A673 (cell line): ENCODE results near the gene SCAMP3. TPM values are rescaled to one million over a fixed set of nuclear protein-coding genes. Genes with fewer than 3 reads are reported as not detected.
"Not testable (repeated sequence)": the region's sequence is repeated elsewhere in the genome, so short reads cannot be mapped to it uniquely, and the experiment has no call there.

Experiments used
- BruUV-seq: library from RNA; stranded (reverse); fragments of 400-500 nt; replicated peaks from 2 replicates; lab custom pipeline; 2021; lab: Mats Ljungman, UMichigan
- CTCF ChIA-PET: fragments of 300-600 bp; sonication (Branson Sonifier 250); formaldehyde crosslinking; loops from one replicate; lab custom pipeline; 2022; ENCODE audit warnings: antibody characterized with exemption; lab: Charles Lee
- POLR2A ChIA-PET: fragments of 300-600 bp; sonication (Branson Sonifier 250); formaldehyde crosslinking; loops from one replicate; lab custom pipeline; 2022; ENCODE audit warnings: antibody characterized with exemption; ENCODE audit not compliant: low non-redundant PET; lab: Charles Lee
- DNase-seq: peaks from one replicate; pipeline ENCODE4 v3.0.0-alpha.2; 2015; ENCODE audit warnings: low spot score
- H3K27ac ChIP-seq: fragments of 200-600 bp; sonication (generic); 2 replicates; pipeline ENCODE4 v1.5.1; 2016; ENCODE audit warnings: mixed run types, low read depth, mild to moderate bottlenecking, mixed read lengths, antibody characterized with exemption, low read length; ENCODE audit not compliant: poor library complexity, severe bottlenecking
- H3K27me3 ChIP-seq: fragments of 200-600 bp; sonication (generic); replicated peaks from 2 replicates; pipeline ENCODE4 v1.6.1; 2017; ENCODE audit warnings: mixed run types, low read depth, mild to moderate bottlenecking, mixed read lengths, antibody characterized with exemption, low read length; ENCODE audit not compliant: insufficient read depth, poor library complexity
- H3K36me3 ChIP-seq: fragments of 200-600 bp; sonication (generic); 2 replicates; pipeline ENCODE4 v1.6.1; 2016; ENCODE audit warnings: mixed run types, mild to moderate bottlenecking, mixed read lengths, antibody characterized with exemption, low read length; ENCODE audit not compliant: insufficient read depth, poor library complexity, severe bottlenecking
- H3K4me1 ChIP-seq: fragments of 200-600 bp; sonication (generic); 2 replicates; pipeline ENCODE4 v1.6.1; 2017; ENCODE audit warnings: mixed run types, mild to moderate bottlenecking, mixed read lengths, antibody characterized with exemption, low read length; ENCODE audit not compliant: insufficient read depth, poor library complexity, severe bottlenecking
- H3K4me3 ChIP-seq: fragments of 200-600 bp; sonication (generic); 2 replicates; pipeline ENCODE4 v1.5.1; 2016; ENCODE audit warnings: low read depth, mixed run types, mild to moderate bottlenecking, mixed read lengths, low read length; ENCODE audit not compliant: poor library complexity, severe bottlenecking
- H3K9me3 ChIP-seq: fragments of 200-600 bp; sonication (generic); 2 replicates; pipeline ENCODE4 v1.6.1; 2016; ENCODE audit warnings: mixed run types, low read depth, mild to moderate bottlenecking, mixed read lengths, antibody characterized with exemption, low read length; ENCODE audit not compliant: poor library complexity, severe bottlenecking
- EZH2 ChIP-seq: fragments of 200-600 bp; sonication (generic); IDR thresholded peaks from 2 replicates; pipeline ENCODE4 v1.6.1; 2017; ENCODE audit warnings: borderline replicate concordance, low read depth, mild to moderate bottlenecking, mixed read lengths, antibody characterized with exemption, low read length; ENCODE audit not compliant: poor library complexity, severe bottlenecking
- intact Hi-C: fragments of 100-400 bp; cut with micrococcal nuclease; formaldehyde crosslinking; loops from one replicate; pipeline ENCODE4 v1.10.0; 2022; ENCODE audit not compliant: unreplicated experiment
- total RNA-seq: library from RNA; stranded (reverse); gene quantifications from 2 replicates; pipeline ENCODE4 v1.2.3, GENCODE V29; 2021
- TF ChIP-seq, protein P1 (sequence below): fragments of 300-800, 200-600 bp; sonication (generic); conservative IDR thresholded peaks from 2 replicates; pipeline ENCODE4 v1.5.1; 2017; ENCODE audit warnings: low read depth, mild to moderate bottlenecking, antibody characterized with exemption, low read length, moderate library complexity, mixed read lengths

The SCAMP3 gene
- total RNA-seq, 1 experiment from 2014 or later: 115 TPM

GRCh38 chr1:155218854-155219591 lies 43.1 kb downstream of the SCAMP3 start:
- peak; percentile 83 for DNase-seq
- CTCF ChIA-PET: no interaction called here
- Histone ChIP-seq H3K27ac (no peak overlapping the region), H3K36me3 (no peaks in the 10 kb centered on the region), H3K4me3 (no peak overlapping the region), H3K27me3 (no peaks in the 10 kb centered on the region), H3K4me1 (peaks cover 6% of the 10 kb centered on the region), H3K9me3 (no peaks in the 10 kb centered on the region)
- intact Hi-C loops: no loop called here
- POLR2A ChIA-PET: no interaction called here
- TF ChIP-seq, protein P1, sequence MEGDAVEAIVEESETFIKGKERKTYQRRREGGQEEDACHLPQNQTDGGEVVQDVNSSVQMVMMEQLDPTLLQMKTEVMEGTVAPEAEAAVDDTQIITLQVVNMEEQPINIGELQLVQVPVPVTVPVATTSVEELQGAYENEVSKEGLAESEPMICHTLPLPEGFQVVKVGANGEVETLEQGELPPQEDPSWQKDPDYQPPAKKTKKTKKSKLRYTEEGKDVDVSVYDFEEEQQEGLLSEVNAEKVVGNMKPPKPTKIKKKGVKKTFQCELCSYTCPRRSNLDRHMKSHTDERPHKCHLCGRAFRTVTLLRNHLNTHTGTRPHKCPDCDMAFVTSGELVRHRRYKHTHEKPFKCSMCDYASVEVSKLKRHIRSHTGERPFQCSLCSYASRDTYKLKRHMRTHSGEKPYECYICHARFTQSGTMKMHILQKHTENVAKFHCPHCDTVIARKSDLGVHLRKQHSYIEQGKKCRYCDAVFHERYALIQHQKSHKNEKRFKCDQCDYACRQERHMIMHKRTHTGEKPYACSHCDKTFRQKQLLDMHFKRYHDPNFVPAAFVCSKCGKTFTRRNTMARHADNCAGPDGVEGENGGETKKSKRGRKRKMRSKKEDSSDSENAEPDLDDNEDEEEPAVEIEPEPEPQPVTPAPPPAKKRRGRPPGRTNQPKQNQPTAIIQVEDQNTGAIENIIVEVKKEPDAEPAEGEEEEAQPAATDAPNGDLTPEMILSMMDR: no peak
- no peak for TF ChIP-seq EZH2
- BruUV-seq: no TSS peak

GRCh38 chr1:155214702-155215101 lies 47.5 kb downstream of the SCAMP3 start:
- H3K4me3 ChIP-seq, H3K4me1 ChIP-seq, H3K9me3 ChIP-seq, H3K36me3 ChIP-seq, H3K27me3 ChIP-seq, H3K27ac ChIP-seq, DNase-seq, BruUV-seq, intact Hi-C loops, POLR2A ChIA-PET, CTCF ChIA-PET: not testable (repeated sequence)

- H3K4me1 ChIP-seq: peaks cover 15% of the 10 kb centered on the region
- POLR2A ChIA-PET, H3K36me3 ChIP-seq, H3K4me3 ChIP-seq, H3K27ac ChIP-seq, BruUV-seq, H3K27me3 ChIP-seq, H3K9me3 ChIP-seq, intact Hi-C loops, CTCF ChIA-PET, DNase-seq: not testable (repeated sequence)
These were observed 50.1 kb downstream of the SCAMP3 start for GRCh38 chr1:155212051-155212440.

DNA sequence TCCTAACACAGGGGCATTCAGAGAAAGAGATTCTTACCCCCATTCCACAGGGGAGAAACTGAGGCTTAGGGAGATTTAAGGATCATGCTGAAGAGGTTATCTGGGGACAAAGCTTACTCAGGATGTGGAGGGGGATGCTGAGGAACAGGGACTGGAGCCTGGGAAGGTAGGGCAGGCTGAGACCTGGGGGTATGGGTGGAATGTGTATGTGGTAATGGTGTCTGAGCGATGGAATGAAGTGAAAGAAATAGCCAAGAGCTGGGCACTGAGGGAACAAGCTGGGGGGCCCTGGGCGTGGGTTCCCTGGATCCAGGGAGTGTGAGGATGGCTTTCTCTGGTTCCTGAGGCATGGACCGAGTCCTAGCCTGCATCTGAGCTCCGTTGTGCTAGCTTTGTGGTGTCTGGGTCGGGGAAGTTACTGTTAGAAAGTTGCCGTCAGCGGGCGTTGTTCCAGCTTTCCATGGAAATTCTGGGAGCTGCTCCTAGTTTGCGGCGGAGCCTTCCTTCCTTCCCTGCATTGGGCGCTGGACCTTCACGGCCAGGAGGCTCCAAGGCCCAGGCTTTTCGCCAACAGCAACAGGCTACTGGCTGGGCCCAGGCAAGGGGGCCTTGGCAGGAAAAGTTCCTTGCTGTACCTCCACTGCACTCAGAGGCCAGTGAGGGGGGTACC lies 50.6 kb downstream of the SCAMP3 start:
- peaks cover 16% of the 10 kb centered on the region for H3K4me1 ChIP-seq
- intact Hi-C loops, DNase-seq, H3K9me3 ChIP-seq, H3K36me3 ChIP-seq, H3K27me3 ChIP-seq, H3K27ac ChIP-seq, H3K4me3 ChIP-seq, POLR2A ChIA-PET, BruUV-seq, CTCF ChIA-PET: not testable (repeated sequence)
